HG02970 (cell line): ENCODE measurements around the gene SIRT1.
"Not testable (repeated sequence)": the region's sequence is repeated elsewhere in the genome, so short reads cannot be mapped to it uniquely, and the experiment has no call there.

ENCODE experiments used
- ATAC-seq: cut with Tn5 transposase; IDR thresholded peaks from one replicate; pipeline ENCODE4 v1.9.1; 2021; ENCODE audit warnings: mild to moderate bottlenecking, moderate library complexity, moderate number of reproducible peaks; ENCODE audit not compliant: unreplicated experiment, low FRiP score

Gene SIRT1

GRCh38 chr10:67943917-67944316, 59.5 kb downstream of the SIRT1 start:
- no peak for ATAC-seq

- ATAC-seq: no peak
These were observed 71.2 kb downstream of the SIRT1 start for GRCh38 chr10:67955614-67956013.

- ATAC-seq: no peak
These were observed 75.5 kb downstream of the SIRT1 start for GRCh38 chr10:67959839-67960476.

GRCh38 chr10:67965456-67965855, 81.0 kb downstream of the SIRT1 start:
- ATAC-seq: no peak

- ATAC-seq: not testable (repeated sequence)
These were observed 81.6 kb downstream of the SIRT1 start for GRCh38 chr10:67966035-67966434.
